A549 (cell line): ENCODE data around the gene EXOSC1.

Experiments used
- CTCF ChIP-seq: fragments of >200 bp; sonication (Bioruptor Twin); formaldehyde crosslinking; IDR thresholded peaks from 3 replicates; pipeline ENCODE4 v1.5.1; 2016
- ELK1 ChIP-seq: fragments of 150-350 bp; IDR thresholded peaks from 2 replicates; pipeline ENCODE4 v1.6.1; 2014; ENCODE audit warnings: low read depth, mild to moderate bottlenecking, low read length
- EP300 ChIP-seq, 2 experiments: fragments of >200 bp; sonication (Bioruptor Twin); formaldehyde crosslinking; IDR thresholded peaks; 2 replicates in 1 of 2; 3 replicates in 1 of 2; pipeline ENCODE4 v1.6.1; 2016 to 2017
- JUNB ChIP-seq: fragments of >200 bp; sonication (Bioruptor Twin); formaldehyde crosslinking; IDR thresholded peaks from 2 replicates; pipeline ENCODE4 v1.6.1; 2016
- KDM5A ChIP-seq: fragments of 200-600 bp; sonication (generic); IDR thresholded peaks from 2 replicates; pipeline ENCODE4 v1.6.1; 2016; ENCODE audit warnings: antibody characterized with exemption, mild to moderate bottlenecking
- MYC ChIP-seq: IDR thresholded peaks from 2 replicates; pipeline ENCODE4 v1.6.1; 2012; ENCODE audit warnings: mild to moderate bottlenecking, inconsistent platforms, low read length, improper control_type of control experiment, borderline replicate concordance
- PHF8 ChIP-seq: fragments of 200-600 bp; sonication (generic); IDR thresholded peaks from 2 replicates; pipeline ENCODE4 v1.6.1; 2016; ENCODE audit warnings: low read depth, mild to moderate bottlenecking, antibody characterized with exemption, moderate library complexity, borderline replicate concordance
- POLR2A ChIP-seq: IDR thresholded peaks from 2 replicates; pipeline ENCODE4 v1.6.1; 2012; ENCODE audit warnings: mild to moderate bottlenecking, low read length
- RAD21 ChIP-seq, 2 experiments: fragments of >200 bp in 1 of 2; sonication (Bioruptor Twin) in 1 of 2; formaldehyde crosslinking in 1 of 2; IDR thresholded peaks in 1 of 2; conservative IDR thresholded peaks in 1 of 2; 2 replicates in 1 of 2; 3 replicates in 1 of 2; pipeline ENCODE4 v1.6.1; 2012 to 2018; ENCODE audit warnings: inconsistent platforms in 1 of 2
- RFX5 ChIP-seq: fragments of 450-650 bp; IDR thresholded peaks from 2 replicates; pipeline ENCODE4 v1.7.1; 2014; ENCODE audit warnings: antibody characterized with exemption, mild to moderate bottlenecking, moderate library complexity
- ZFP36 ChIP-seq: fragments of 450-650 bp; IDR thresholded peaks from 2 replicates; pipeline ENCODE4 v1.6.1; 2014; ENCODE audit warnings: borderline replicate concordance; ENCODE audit not compliant: partially characterized antibody

- TF ChIP-seq POLR2A (no peak), KDM5A (no peak), CTCF (no peak), ELK1 (no peak), MYC (no peak), JUNB (no peak), ZFP36 (no peak), PHF8 (no peak), RFX5 (no peak), RAD21 (conservative IDR thresholded peaks at IDR 0.05 in 1 of 2, IDR thresholded peaks at IDR 0.05 in 1 of 2) (no peak), EP300 (IDR thresholded peaks at IDR 0.05) (no peak)
Measured at GRCh38 chr10:97485647-97486281, 40.0 kb upstream of the EXOSC1 start.
